Activated T-helper 1 cell treated with anti-CD3 and anti-CD28 coated beads, Interleukin-2, amount 50 U/mL, for 16 hours (primary cell): ENCODE results near the gene CCDC74A.
"Not testable (repeated sequence)": the region's sequence is repeated elsewhere in the genome, so short reads cannot be mapped to it uniquely, and the experiment has no call there.

Experiments used
- DNase-seq, 2 donors: peaks; one replicate each; pipeline ENCODE4 v3.0.0-alpha.2; 2020; ENCODE audit warnings: low read depth in 1 of 2, low spot score in 1 of 2

Gene CCDC74A

DNA sequence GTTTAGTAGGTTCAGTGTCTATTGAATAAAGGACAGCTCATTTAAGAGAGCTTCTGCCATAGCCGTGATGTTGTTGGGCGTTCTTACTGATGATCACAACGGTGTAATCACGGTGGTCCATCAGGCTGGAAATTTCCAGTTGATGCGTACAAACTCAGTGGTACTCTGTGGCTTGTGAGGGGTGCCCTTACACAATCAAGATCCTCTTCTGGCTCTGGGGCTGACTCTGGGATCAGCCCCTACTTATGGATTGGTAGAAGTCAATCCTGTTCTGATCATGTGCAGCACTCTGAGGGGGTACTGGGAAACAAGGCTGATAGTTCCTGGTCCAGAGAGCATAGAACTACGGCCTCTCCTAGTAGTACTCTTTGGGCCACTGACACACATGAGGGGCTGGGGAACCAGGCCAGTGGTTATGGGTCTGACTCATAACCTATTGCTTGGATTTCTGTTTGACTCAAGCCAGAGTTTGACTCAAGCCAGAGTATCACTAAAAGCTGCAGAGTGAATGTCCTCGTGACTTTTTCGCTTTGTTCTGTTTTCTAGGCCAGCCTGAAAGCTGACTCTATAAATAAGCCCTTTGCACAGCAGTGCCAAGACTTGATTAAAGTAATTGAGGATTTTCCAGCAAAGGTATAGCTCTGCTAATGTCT, 29.2 kb upstream of the CCDC74A start:
- DNase-seq: not testable (repeated sequence)

GRCh38 chr2:131503587-131503986, 24.1 kb upstream of the CCDC74A start:
- DNase-seq: not testable (repeated sequence)

- DNase-seq: not testable (repeated sequence)
These were observed 23.5 kb upstream of the CCDC74A start for GRCh38 chr2:131504082-131504750.

DNA sequence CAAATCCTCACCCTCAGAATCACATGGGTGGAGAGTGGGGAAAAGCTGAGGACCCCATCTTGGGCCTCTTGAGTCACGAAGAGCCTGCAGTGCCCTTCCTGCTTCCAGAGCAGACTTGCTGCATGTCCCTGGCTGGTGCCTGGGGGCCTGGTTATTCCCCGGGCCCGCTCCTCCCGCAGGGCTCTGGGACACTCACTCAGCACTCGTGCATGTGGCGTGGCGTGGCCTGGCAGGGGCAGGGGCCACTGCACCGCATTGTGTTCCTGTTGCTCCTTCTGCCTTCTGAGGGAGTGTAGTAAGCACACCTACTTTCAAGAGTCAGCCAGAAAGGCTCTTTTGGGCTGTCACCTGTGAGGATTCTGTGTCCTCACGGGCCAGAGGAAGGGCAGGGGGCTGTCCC, 18.1 kb upstream of the CCDC74A start:
- DNase-seq: no peak

GRCh38 chr2:131511291-131511968, 16.3 kb upstream of the CCDC74A start:
- not testable (repeated sequence) for DNase-seq

DNA sequence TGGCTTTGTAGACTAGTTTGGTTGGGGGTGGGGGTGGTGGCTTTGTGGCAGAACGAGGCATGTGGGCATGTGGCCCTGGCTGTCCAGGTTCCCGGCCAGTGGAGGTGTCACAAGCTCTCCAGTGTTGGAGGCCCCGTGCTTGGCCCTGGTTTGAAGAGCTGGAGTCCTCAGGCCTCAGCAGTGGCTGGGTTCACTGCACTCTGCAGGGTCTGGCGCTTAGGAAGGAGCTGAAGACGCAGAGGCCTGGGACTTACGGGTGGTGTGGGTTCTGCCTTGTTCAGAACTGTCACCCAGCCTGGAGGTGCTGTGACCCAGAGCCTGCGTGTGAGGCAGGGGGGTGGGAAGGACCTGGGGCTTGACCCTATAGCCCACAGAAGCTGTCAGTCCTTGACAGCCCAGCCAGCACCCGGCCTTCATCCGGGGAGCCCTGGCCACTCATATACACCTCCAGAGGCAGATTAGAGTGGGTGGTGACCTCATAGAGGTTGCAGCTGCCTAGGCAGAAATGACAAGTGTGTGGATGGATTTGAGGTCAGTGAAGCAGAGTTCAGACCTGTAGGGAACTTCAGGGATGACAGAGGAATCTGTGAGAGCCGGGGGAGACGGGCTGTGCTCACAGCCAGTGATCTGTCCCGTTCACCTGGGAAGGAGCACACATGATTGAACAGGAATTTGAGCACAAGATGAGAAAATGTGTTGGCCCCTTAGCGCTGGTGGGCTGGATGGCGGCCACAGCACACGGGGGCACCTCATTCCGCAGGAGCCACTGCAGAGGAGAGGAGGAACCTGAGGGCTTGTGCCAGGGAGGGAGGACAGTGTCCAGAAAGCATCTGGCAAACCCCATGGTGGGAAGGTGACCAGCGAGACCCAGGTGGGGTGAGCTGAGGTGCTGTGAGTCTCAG, 15.5 kb upstream of the CCDC74A start:
- not testable (repeated sequence) for DNase-seq

DNA sequence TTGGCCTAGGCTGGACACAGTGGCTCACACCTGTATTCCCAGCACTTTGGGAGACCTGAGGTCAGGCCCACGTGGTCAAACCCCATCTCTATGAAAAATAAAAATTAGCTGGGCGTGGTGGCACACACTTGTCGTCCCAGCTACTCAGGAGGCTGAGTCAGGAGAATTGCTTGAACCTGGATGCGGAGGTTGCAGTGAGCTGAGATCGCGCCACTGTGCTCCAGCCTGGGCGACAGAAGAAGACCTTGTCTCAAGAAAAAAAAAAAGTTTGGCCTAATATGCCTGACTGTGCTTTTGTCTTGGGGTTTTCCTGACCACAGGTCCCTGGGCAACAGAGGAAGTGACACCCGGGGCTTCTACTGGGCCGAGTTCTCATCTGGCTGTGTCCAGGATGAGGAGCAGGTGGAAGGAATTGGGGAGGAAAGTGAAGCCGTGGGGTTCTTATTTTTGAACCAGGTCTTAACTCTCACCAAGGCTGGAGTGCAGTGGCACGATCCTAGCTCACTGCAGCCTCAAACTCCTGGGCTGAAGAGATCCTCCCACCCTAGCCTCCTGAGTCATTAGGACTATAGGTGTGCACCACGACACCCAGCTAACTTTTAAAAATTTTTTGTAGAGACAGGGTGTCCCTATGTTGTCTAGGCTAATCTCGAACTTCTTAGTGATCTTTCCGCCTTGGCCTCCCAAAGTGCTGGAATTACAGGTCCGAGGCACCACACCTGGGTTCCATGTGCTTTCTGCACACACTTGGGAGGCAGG, 13.1 kb upstream of the CCDC74A start:
- not testable (repeated sequence) for DNase-seq

GRCh38 chr2:131515235-131515634, 12.5 kb upstream of the CCDC74A start:
- DNase-seq: not testable (repeated sequence)

DNA sequence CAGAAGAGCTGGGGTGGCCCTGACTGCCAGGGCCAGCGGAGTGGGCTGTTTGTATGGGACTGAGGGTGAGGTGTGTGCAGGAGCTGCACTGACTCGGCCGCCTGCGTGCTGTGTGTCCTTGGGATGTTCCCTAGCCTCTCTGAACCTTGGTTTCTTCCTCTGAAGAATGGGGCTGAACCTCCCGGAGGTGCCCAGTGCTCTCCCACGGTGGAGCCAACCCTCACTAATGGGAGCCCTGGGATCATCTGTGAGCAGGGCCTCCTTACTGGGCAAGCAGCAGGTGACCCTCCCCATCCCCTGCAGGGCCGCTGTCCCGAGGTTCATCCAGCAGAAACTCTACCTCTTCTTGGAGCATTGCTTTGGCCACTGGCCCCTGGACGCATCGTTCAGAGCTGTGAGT, 11.7 kb upstream of the CCDC74A start:
- DNase-seq: no peak

- DNase-seq: not testable (repeated sequence)
These were observed 11.1 kb upstream of the CCDC74A start for GRCh38 chr2:131516621-131517020.

- DNase-seq: no peak
These were observed 10.4 kb upstream of the CCDC74A start for GRCh38 chr2:131517106-131517831.

- not testable (repeated sequence) for DNase-seq
These were observed 9.8 kb upstream of the CCDC74A start for GRCh38 chr2:131517856-131518255.

DNA sequence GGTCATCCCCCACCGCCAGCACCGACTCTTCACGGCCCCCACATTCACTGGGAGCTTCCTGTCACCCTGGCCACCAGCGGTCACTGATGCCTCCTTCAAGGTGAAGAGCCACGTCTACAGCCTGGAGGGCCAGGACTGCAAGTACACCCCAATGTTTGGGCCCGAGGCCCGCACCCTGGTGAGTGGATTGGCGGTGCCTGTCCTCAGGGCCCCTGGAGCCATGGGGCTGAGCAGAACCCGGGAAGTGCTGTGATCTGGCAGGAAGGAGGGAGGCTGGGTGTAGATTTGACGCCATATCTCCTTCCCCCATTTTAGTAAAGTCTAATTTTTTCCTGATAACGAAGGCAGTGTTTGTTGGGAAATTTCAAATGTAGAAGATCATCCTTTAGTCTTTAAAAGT, 9.2 kb upstream of the CCDC74A start:
- DNase-seq: not testable (repeated sequence)

- no peak for DNase-seq
These were observed 8.2 kb upstream of the CCDC74A start for GRCh38 chr2:131519466-131519865.

DNA sequence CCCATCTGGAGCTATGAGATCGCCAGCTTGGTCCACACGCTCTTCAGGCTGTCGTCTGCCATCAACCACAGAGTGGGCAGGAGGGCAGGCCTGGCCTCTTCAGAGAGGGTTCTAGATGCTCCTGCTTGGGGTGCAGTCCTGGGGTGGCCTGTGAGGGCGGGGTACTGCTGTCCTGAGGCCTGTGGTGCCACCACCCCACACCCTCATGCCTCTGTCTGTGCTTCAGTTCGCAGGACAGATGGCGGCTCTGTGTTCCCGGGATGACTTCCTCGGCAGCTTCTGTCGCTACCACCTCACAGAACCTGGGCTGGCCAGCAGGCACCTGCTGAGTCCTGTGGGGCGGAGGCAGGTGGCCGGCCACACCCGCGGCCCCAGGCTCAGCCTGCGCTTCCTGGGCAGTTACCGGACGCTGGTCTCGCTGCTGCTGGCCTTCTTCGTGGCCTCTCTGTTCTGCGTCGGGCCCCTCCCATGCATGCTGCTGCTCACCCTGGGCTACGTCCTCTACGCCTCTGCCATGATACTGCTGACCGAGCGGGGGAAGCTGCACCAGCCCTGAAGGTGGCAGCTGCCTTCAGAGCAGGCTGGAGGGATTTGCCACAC, 7.7 kb upstream of the CCDC74A start:
- DNase-seq: not testable (repeated sequence)

DNA sequence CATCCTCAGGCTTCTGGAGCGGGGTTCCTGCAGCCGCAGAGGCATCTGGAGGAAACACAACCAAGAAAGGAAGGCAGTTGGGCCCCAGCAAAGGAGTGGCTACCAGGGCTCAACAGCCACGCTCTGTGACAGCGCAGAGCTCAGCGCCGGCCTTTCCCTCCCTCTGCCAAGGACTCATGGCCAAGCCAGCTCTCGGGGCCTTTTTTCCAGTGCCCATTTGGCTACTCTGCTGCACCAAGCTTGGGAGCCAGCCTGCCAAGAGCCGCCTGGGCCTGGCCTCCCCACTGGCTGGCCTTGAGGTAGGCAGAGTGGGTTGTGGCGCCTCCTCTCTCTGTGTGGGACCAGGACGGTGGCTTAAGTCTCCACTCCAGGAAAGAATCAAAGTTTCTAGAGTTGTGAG, 7.2 kb upstream of the CCDC74A start:
- DNase-seq: no peak

GRCh38 chr2:131521524-131521923, 6.2 kb upstream of the CCDC74A start:
- DNase-seq: not testable (repeated sequence)

DNA sequence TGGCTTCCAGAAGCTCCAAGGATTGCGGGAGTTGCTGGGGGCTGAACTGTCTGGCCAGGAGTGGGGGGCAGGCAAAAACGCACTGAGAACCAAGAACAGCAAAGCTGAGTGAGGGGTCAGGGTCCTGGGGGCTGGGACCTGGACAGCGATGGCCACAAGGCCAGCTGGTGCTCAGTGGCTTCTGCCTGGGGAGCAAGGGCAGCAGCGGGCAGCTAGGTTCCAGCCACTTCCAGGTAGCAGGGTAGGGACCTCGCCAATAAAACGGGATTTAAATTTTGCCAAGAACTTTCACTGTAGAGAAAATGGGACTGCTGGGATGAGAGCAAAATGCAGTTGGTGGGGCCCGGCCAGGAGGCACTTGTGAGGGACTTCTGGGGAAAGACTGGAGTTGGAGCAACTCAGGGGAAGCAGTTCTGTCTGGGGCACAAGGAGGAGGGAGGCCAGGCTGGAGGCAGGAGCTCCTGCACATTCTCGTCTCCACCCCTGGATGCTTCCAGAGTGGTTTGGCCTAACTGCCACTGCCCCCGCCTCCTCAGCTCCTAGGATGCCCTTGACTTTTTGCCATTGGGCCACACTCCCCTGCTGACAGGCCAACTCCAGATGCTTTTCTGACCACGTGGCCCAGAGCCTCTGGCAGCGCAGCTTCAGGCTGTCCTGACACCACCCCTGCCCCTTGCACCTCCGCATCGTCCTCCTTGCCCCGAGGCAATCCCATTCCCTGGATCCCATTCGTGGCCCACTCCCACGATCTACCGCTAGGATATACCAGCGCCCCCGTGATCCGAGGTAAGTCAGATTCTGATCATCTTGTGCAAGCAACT, 5.5 kb upstream of the CCDC74A start:
- DNase-seq: no peak

- not testable (repeated sequence) for DNase-seq
These were observed 2.4 kb upstream of the CCDC74A start for GRCh38 chr2:131525256-131525655.
